Calu3 (cell line): ENCODE measurements around the gene TTC33. TPM values are rescaled to one million over a fixed set of nuclear protein-coding genes. Genes with fewer than 3 reads are reported as not detected.

Experiments used
- BruUV-seq: library from RNA; stranded (reverse); fragments of 400-500 nt; replicated peaks from 2 replicates; lab custom pipeline; 2021; lab: Mats Ljungman, UMichigan
- CTCF ChIA-PET: fragments of 300-600 bp; sonication (Branson Sonifier 250); formaldehyde crosslinking; loops from one replicate; lab custom pipeline; 2022; ENCODE audit warnings: antibody characterized with exemption; lab: Charles Lee
- DNase-seq: peaks from one replicate; pipeline ENCODE4 v3.0.0; 2022
- H3K27ac Mint-ChIP-seq: one replicate; pipeline ENCODE4 v1.8.0; 2022; ENCODE audit warnings: mixed read lengths; ENCODE audit not compliant: unreplicated experiment
- H3K27me3 Mint-ChIP-seq: one replicate; pipeline ENCODE4 v1.8.0; 2022; ENCODE audit warnings: mixed read lengths; ENCODE audit not compliant: unreplicated experiment
- H3K36me3 Mint-ChIP-seq: one replicate; pipeline ENCODE4 v1.8.0; 2022; ENCODE audit warnings: mild to moderate bottlenecking, moderate library complexity, mixed read lengths; ENCODE audit not compliant: insufficient read depth, unreplicated experiment
- H3K4me1 Mint-ChIP-seq: one replicate; pipeline ENCODE4 v1.8.0; 2022; ENCODE audit warnings: mild to moderate bottlenecking, low read depth, mixed read lengths; ENCODE audit not compliant: unreplicated experiment
- H3K4me3 Mint-ChIP-seq: one replicate; pipeline ENCODE4 v1.8.0; 2022; ENCODE audit warnings: mild to moderate bottlenecking, low read depth, moderate library complexity, mixed read lengths; ENCODE audit not compliant: unreplicated experiment
- H3K9me3 Mint-ChIP-seq: one replicate; pipeline ENCODE4 v1.8.0; 2022; ENCODE audit warnings: low read depth, mixed read lengths; ENCODE audit not compliant: unreplicated experiment
- CTCF ChIP-seq: fragments of 200-600 bp; IDR thresholded peaks from one replicate; pipeline ENCODE4 v1.8.0; 2022; ENCODE audit warnings: antibody characterized with exemption; ENCODE audit not compliant: unreplicated experiment
- intact Hi-C: fragments of 100-400 bp; cut with micrococcal nuclease; formaldehyde crosslinking; loops from one replicate; pipeline ENCODE4 v1.10.0; 2022; ENCODE audit not compliant: unreplicated experiment
- total RNA-seq: library from RNA; stranded (reverse); gene quantifications from 2 replicates; pipeline ENCODE4 v1.2.3, GENCODE V29; 2022

The TTC33 gene
- total RNA-seq, 1 experiment from 2014 or later, result 11.3 TPM

GRCh38 chr5:40631236-40631635, 124.5 kb downstream of the TTC33 start:
- no peaks in the 10 kb centered on the region for H3K4me1 Mint-ChIP-seq
- TF ChIP-seq CTCF, result no peak
- CTCF ChIA-PET, result no interaction called here
- H3K4me3 Mint-ChIP-seq, result no peak overlapping the region
- BruUV-seq, result no TSS peak
- intact Hi-C loops, result no loop called here
- no peaks in the 10 kb centered on the region for H3K36me3 Mint-ChIP-seq
- H3K27me3 Mint-ChIP-seq, result no peaks in the 10 kb centered on the region
- H3K27ac Mint-ChIP-seq, result no peak overlapping the region
- DNase-seq, result no peak
- H3K9me3 Mint-ChIP-seq, result peaks cover 3% of the 10 kb centered on the region

GRCh38 chr5:40630126-40630525, 125.6 kb downstream of the TTC33 start:
- DNase-seq, result no peak
- H3K9me3 Mint-ChIP-seq, result no peaks in the 10 kb centered on the region
- intact Hi-C loops, result no loop called here
- H3K27me3 Mint-ChIP-seq, result no peaks in the 10 kb centered on the region
- BruUV-seq, result no TSS peak
- TF ChIP-seq CTCF, result no peak
- CTCF ChIA-PET, result no interaction called here
- H3K4me1 Mint-ChIP-seq, result no peaks in the 10 kb centered on the region
- no peak overlapping the region for H3K27ac Mint-ChIP-seq
- H3K36me3 Mint-ChIP-seq, result no peaks in the 10 kb centered on the region
- H3K4me3 Mint-ChIP-seq, result no peak overlapping the region

GRCh38 chr5:40628407-40628806, 127.4 kb downstream of the TTC33 start:
- H3K27me3 Mint-ChIP-seq, result no peaks in the 10 kb centered on the region
- BruUV-seq, result no TSS peak
- CTCF ChIA-PET, result no interaction called here
- no peaks in the 10 kb centered on the region for H3K9me3 Mint-ChIP-seq
- H3K4me1 Mint-ChIP-seq, result no peaks in the 10 kb centered on the region
- H3K4me3 Mint-ChIP-seq, result no peak overlapping the region
- intact Hi-C loops, result no loop called here
- no peak for DNase-seq
- no peaks in the 10 kb centered on the region for H3K36me3 Mint-ChIP-seq
- H3K27ac Mint-ChIP-seq, result no peak overlapping the region
- no peak for TF ChIP-seq CTCF

GRCh38 chr5:40627706-40628105, 128.1 kb downstream of the TTC33 start:
- no peak overlapping the region for H3K27ac Mint-ChIP-seq
- intact Hi-C loops, result no loop called here
- no peak overlapping the region for H3K4me3 Mint-ChIP-seq
- H3K27me3 Mint-ChIP-seq, result no peaks in the 10 kb centered on the region
- no TSS peak for BruUV-seq
- H3K9me3 Mint-ChIP-seq, result no peaks in the 10 kb centered on the region
- no peaks in the 10 kb centered on the region for H3K36me3 Mint-ChIP-seq
- CTCF ChIA-PET, result no interaction called here
- TF ChIP-seq CTCF, result no peak
- no peak for DNase-seq
- no peaks in the 10 kb centered on the region for H3K4me1 Mint-ChIP-seq

GRCh38 chr5:40626801-40627200, 129.0 kb downstream of the TTC33 start:
- Mint-ChIP-seq H3K27me3 (no peaks in the 10 kb centered on the region), H3K36me3 (no peaks in the 10 kb centered on the region), H3K27ac (no peak overlapping the region), H3K4me3 (no peak overlapping the region), H3K9me3 (no peaks in the 10 kb centered on the region), H3K4me1 (no peaks in the 10 kb centered on the region)
- no peak for DNase-seq
- TF ChIP-seq CTCF, result no peak
- CTCF ChIA-PET, result no interaction called here
- no TSS peak for BruUV-seq
- intact Hi-C loops, result no loop called here
